ENCODE results near the gene VPS37C. TPM values are rescaled to one million over a fixed set of nuclear protein-coding genes. Genes with fewer than 3 reads are reported as not detected.

Gene VPS37C
- total RNA-seq, 1 experiment from 2014 or later, result 19.0 TPM

GRCh38 chr11:61117168-61117520 is 44.1 kb downstream of the VPS37C start:
- Histone ChIP-seq H2BK12ac (ENCODE audit: insufficient read length, low read depth, low read length) (no peak overlapping the region), H2AFZ (ENCODE audit: low read length) (no peak overlapping the region), H3K14ac (ENCODE audit: insufficient read depth, low read length) (no peak overlapping the region), H3K79me2 (ENCODE audit: insufficient read depth, low read length) (no peaks in the 10 kb centered on the region), H3K27me3 (ENCODE audit: insufficient read depth, low read length) (no peaks in the 10 kb centered on the region), H4K8ac (replicated peaks; ENCODE audit: insufficient read length, low read depth, low read length) (no peak overlapping the region), H3K9ac (ENCODE audit: extremely low read depth, insufficient read length, low read length) (no peak overlapping the region), H3K56ac (ENCODE audit: insufficient read length, low read depth, low read length) (no peak overlapping the region), H4K5ac (ENCODE audit: insufficient read length, low read depth, low read length) (no peak overlapping the region), H3K79me1 (ENCODE audit: insufficient read depth, low read depth, low read length, poor library complexity, severe bottlenecking) (no peaks in the 10 kb centered on the region), H2BK5ac (ENCODE audit: insufficient read length, low read length) (no peak overlapping the region), H3K4me2 (ENCODE audit: insufficient read depth, insufficient read length, low read length) (no peak overlapping the region), H3K4ac (ENCODE audit: low read depth, low read length) (no peak overlapping the region), H3K9me3 (ENCODE audit: control insufficient read depth, low read depth, low read length) (no peaks in the 10 kb centered on the region), H3K27ac (ENCODE audit: insufficient read length, low read depth, low read length) (no peak overlapping the region), H2BK120ac (ENCODE audit: low read depth, low read length, poor library complexity, severe bottlenecking) (no peak overlapping the region), H2BK15ac (ENCODE audit: low read depth, low read length) (no peak overlapping the region), H3K23ac (ENCODE audit: insufficient read length, low read depth, low read length) (no peak overlapping the region), H2AK5ac (ENCODE audit: insufficient read length, low read length) (no peak overlapping the region), H4K91ac (ENCODE audit: insufficient read length, low read depth, low read length) (no peak overlapping the region), H2BK20ac (ENCODE audit: low read depth, low read length, poor library complexity, severe bottlenecking) (no peak overlapping the region), H3K4me1 (ENCODE audit: insufficient read depth, low read length) (no peaks in the 10 kb centered on the region), H4K20me1 (ENCODE audit: control insufficient read depth, insufficient read depth, insufficient read length) (no peaks in the 10 kb centered on the region), H3K18ac (ENCODE audit: insufficient read length, low read depth, low read length) (no peak overlapping the region), H3K23me2 (ENCODE audit: insufficient read length, low read depth, low read length, poor library complexity, severe bottlenecking) (no peaks in the 10 kb centered on the region), H3T11ph (ENCODE audit: low read length) (no peak overlapping the region)
- H3K36me3 Mint-ChIP-seq (ENCODE audit: insufficient read depth in 1 of 3, low read depth in 3 of 3), result no peaks in the 10 kb centered on the region
- no peak overlapping the region for H3K27ac Mint-ChIP-seq
- no peak overlapping the region for H3K4me3 Mint-ChIP-seq
- DNase-seq, result no peak
- no peaks in the 10 kb centered on the region; a peak in 1 of 5 replicates for H3K9me3 Mint-ChIP-seq
- TF ChIP-seq CTCF (conservative IDR thresholded peaks at IDR 0.05), result no peak
- H3K4me1 Mint-ChIP-seq, result peaks cover 2 to 11% of the 10 kb centered on the region in 2 experiments; a peak in 1 of 4 replicates
- H3K27me3 Mint-ChIP-seq (ENCODE audit: low read depth), result peaks cover 1% of the 10 kb centered on the region; the same call in 1 of the 2 replicates
- no CpG with 5 or more reads among the region's 2 CpGs for WGBS (ENCODE audit: extremely low coverage, insufficient read length, low lambda C conversion rate)
